HG03520 (cell line): ENCODE data around the gene IFT57.
A peak's percentile ranks its signal among the peaks of the same experiment; 100 is the strongest.

Source experiments
- ATAC-seq: cut with Tn5 transposase; IDR thresholded peaks from one replicate; pipeline ENCODE4 v1.9.1; 2021; ENCODE audit warnings: mild to moderate bottlenecking, moderate library complexity; ENCODE audit not compliant: unreplicated experiment

Gene IFT57

GRCh38 chr3:108127301-108127988, 94.8 kb downstream of the IFT57 start:
- no peak for ATAC-seq

- no peak for ATAC-seq
These were observed 95.9 kb downstream of the IFT57 start for GRCh38 chr3:108126348-108126747.

- peak; percentile 45 for ATAC-seq
These were observed 96.6 kb downstream of the IFT57 start for GRCh38 chr3:108125550-108126071.

- no peak for ATAC-seq
These were observed 97.1 kb downstream of the IFT57 start for GRCh38 chr3:108125153-108125543.

- peak; percentile 81 for ATAC-seq
These were observed 97.7 kb downstream of the IFT57 start for GRCh38 chr3:108124337-108125152.

- ATAC-seq: no peak
These were observed 98.9 kb downstream of the IFT57 start for GRCh38 chr3:108123326-108123725.

GRCh38 chr3:108122276-108122675, 99.9 kb downstream of the IFT57 start:
- ATAC-seq: no peak

GRCh38 chr3:108119398-108120104, 102.7 kb downstream of the IFT57 start:
- no peak for ATAC-seq

- ATAC-seq: no peak
These were observed 104.0 kb downstream of the IFT57 start for GRCh38 chr3:108118038-108118768.

- no peak for ATAC-seq
These were observed 104.9 kb downstream of the IFT57 start for GRCh38 chr3:108117241-108117775.

- no peak for ATAC-seq
These were observed 107.7 kb downstream of the IFT57 start for GRCh38 chr3:108114423-108115065.

- ATAC-seq: no peak
These were observed 108.2 kb downstream of the IFT57 start for GRCh38 chr3:108113975-108114374.

- no peak for ATAC-seq
These were observed 111.3 kb downstream of the IFT57 start for GRCh38 chr3:108110934-108111333.
